HPDE6-E6E7 (cell line): ENCODE data around the gene HNRNPH2.

Experiments
- DNase-seq: peaks from one replicate; pipeline ENCODE4 v3.0.0; 2011; ENCODE audit warnings: missing footprints; ENCODE audit errors: extremely low spot score

The HNRNPH2 gene

GRCh38 chrX:101462892-101463291 is 54.9 kb downstream of the HNRNPH2 start:
- DNase-seq = peak; percentile 17
